NB4 (cell line): ENCODE results near the gene ZPR1.

Source experiments
- CTCF ChIP-seq: IDR thresholded peaks from one replicate; pipeline ENCODE4 v1.5.1; 2012; ENCODE audit warnings: low read depth, low read length
- MAX ChIP-seq: IDR thresholded peaks from 2 replicates; pipeline ENCODE4 v1.6.1; 2011; ENCODE audit warnings: low read depth, low read length
- MYC ChIP-seq: IDR thresholded peaks from 2 replicates; pipeline ENCODE4 v1.6.1; 2011; ENCODE audit warnings: low read depth, low read length
- POLR2A ChIP-seq: IDR thresholded peaks from 2 replicates; pipeline ENCODE4 v1.6.1; 2011; ENCODE audit warnings: mild to moderate bottlenecking; ENCODE audit not compliant: insufficient read length; ENCODE audit errors: extremely low read depth

GRCh38 chr11:116729501-116730240 is 58.2 kb downstream of the ZPR1 start:
- no peak for TF ChIP-seq CTCF
- no peak for TF ChIP-seq POLR2A
- no peak for TF ChIP-seq MAX
- no peak for TF ChIP-seq MYC
